Small intestine (tissue), 7 donors: Measurements from ENCODE around the gene A4GALT. TPM values are rescaled to one million over a fixed set of nuclear protein-coding genes. Genes with fewer than 3 reads are reported as not detected.

ENCODE experiments used
- DNase-seq, 2 donors: peaks; one replicate each; pipeline versions ENCODE4 v3.0.0 to v3.0.0-alpha.2; 2013
- FAIRE-seq: peaks from 2 replicates; lab custom pipeline; 2012; peaks lifted over from hg19 to GRCh38; lab: Jason Lieb, UNC
- H3K27ac ChIP-seq, 3 donors: one replicate each; pipeline ENCODE4 v1.5.1; 2013; ENCODE audit warnings: low read length in 2 of 3, mild to moderate bottlenecking in 2 of 3, control low read depth in 1 of 3, inconsistent platforms in 1 of 3, low read depth in 1 of 3, moderate library complexity in 1 of 3
- H3K27me3 ChIP-seq, 3 donors: one replicate each; pipeline ENCODE4 v1.6.1; 2013; ENCODE audit warnings: low read length in 3 of 3, inconsistent platforms in 1 of 3; ENCODE audit not compliant: control insufficient read depth in 3 of 3, insufficient read depth in 3 of 3
- H3K36me3 ChIP-seq, 3 donors: one replicate each; pipeline ENCODE4 v1.6.1; 2013; ENCODE audit warnings: low read length in 3 of 3, inconsistent platforms in 1 of 3, low read depth in 1 of 3, mild to moderate bottlenecking in 1 of 3, moderate library complexity in 1 of 3; ENCODE audit not compliant: control insufficient read depth in 3 of 3, insufficient read depth in 2 of 3
- H3K4me1 ChIP-seq, 3 donors: one replicate each; pipeline ENCODE4 v1.6.1; 2013; ENCODE audit warnings: low read length in 2 of 3, inconsistent platforms in 1 of 3, low read depth in 1 of 3, mild to moderate bottlenecking in 1 of 3, moderate library complexity in 1 of 3; ENCODE audit not compliant: control insufficient read depth in 3 of 3, insufficient read depth in 2 of 3
- H3K4me3 ChIP-seq, 3 donors: one replicate each; pipeline ENCODE4 v1.5.1; 2013; ENCODE audit warnings: low read length in 3 of 3, control low read depth in 1 of 3, inconsistent platforms in 1 of 3, low read depth in 1 of 3, mild to moderate bottlenecking in 1 of 3, moderate library complexity in 1 of 3
- H3K9me3 ChIP-seq, 2 donors: one replicate each; pipeline ENCODE4 v1.6.1; 2013; ENCODE audit warnings: low read depth in 1 of 2, low read length in 1 of 2; ENCODE audit not compliant: control insufficient read depth in 2 of 2, insufficient read depth in 1 of 2
- WGBS, 3 donors: extraction: QIAGEN DNeasy Blood & Tissue Kit; methylation state at CpG; one replicate each; pipeline ENCODE4 v1.1.7; 2013; 5-methylcytosine and 5-hydroxymethylcytosine counted together
- polyA plus RNA-seq, 4 donors: library from polyadenylated mRNA; stranded (reverse) in 3 of 4; unstranded in 1 of 4; fragments of 200-250 nt in 3 of 4; fragments of 120-200 nt in 1 of 4; gene quantifications; one replicate each; pipeline versions ENCODE4 v1.2.1 to v1.2.3, GENCODE V29; 2013
- donor health status: healthy with polysubstance abuse.
- donor health status: control.
- donor health status: control.
- donor health status: Bipolar disorder and iron deficiency.
- donor health status: healthy.

The A4GALT gene
- polyA plus RNA-seq, 4 donors, result 1.1 to 23.0 (median 2.4) TPM

DNA sequence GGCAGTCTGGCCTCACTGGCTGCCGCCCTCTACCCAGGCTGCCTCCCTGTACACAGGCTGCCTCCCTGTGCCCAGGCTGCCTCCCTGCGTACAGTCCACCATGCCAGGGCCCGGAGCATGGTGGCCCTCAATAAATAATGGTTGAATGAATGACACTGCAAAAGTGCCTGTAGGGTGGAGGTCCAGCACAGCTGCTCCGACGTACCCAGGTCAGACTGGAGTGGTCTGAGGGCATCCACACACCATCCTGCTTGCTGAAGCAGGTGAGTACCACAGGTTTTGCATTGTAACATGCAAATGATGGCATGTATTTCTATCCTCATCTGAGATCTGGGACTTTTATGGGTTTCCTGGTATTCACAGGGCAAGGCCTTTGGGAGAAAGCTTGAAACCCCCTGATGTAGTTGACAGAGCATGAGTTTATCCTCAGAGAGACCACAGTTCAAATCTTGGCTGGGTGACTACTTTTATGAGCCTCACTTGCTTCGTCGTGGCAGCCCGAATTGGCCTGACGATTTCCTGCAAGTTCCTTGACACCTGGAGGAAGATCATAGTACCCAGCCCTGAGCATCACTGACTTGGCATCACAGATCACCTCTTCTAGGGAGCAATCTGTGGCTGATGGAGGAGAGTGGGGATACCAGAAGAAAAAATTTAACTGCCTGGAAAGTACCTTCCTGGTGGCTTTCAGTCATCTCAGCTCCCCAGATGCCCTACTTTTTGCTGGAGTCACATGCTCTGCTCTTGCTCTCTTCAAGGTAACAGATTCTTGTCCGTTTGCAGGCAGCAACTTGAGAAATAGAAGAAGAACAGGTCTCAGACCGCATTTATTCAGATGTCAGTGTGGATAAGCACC lies 55.5 kb downstream of the A4GALT start:
- H3K4me1 ChIP-seq, result peaks cover 0 to 3% (median 0%) of the 10 kb centered on the region in 3 donors
- FAIRE-seq (no peak), DNase-seq (no peak)
- 61 to 65% (median 64%) methylated on average over 11 of the region's 11 CpGs for WGBS, 3 donors
- H3K27ac ChIP-seq, result no peak overlapping the region
- H3K4me3 ChIP-seq, result no peak overlapping the region
- peaks cover 0 to 4% (median 0%) of the 10 kb centered on the region in 3 donors for H3K27me3 ChIP-seq
- no peaks in the 10 kb centered on the region for H3K9me3 ChIP-seq
- H3K36me3 ChIP-seq, result no peaks in the 10 kb centered on the region

DNA sequence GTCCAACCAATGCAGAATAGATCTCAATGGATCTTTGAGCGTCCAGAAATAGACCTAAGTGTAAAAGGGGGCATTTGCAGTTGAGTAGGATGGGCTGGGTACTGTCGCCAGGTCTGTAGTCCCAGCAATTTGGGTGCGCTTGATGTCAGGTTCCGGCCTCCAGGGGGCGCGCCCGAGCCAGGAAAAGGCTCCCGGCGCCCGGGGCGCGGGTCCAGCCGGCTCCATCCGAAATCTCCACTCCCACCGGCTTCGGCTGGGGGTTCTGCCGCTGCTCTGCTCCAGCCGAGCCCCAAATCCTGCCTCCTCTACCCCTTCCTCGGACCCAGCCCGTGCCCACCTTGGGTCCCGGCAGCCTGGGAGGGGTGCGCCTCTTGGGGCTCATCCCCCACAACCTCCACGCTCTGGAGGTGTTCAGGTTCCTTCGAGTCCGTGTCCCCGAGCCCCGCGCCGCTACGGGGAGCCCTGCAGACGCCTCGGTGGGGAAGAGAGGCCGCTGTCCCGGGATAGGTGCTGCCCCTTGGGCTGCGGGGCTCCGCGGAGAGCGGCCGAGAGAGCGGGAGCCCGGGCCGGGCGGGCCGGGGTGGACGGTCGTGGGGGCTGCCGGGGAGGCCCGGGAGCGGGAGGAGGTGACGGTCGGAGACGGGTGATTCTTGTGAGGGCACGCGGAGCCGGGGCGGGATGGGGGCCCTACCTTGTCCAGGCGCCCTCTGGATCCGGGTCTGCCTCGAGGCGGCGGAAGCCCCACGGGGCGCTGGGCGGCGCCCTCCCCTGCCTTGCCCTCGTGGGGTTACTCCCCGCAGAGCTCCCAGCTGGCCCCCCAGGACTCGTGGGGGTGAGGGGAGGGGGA lies 58.5 kb downstream of the A4GALT start:
- FAIRE-seq, result no peak
- peaks cover 0 to 3% (median 0%) of the 10 kb centered on the region in 3 donors for H3K4me1 ChIP-seq
- H3K36me3 ChIP-seq, result no peaks in the 10 kb centered on the region
- H3K4me3 ChIP-seq, result peak overlapping the region; percentile 9 to 66 (median 43)
- DNase-seq, result peak; percentile 60 to 86
- WGBS, 3 donors, result 2 to 4% (median 3%) methylated on average over 32 to 68 of the region's 68 CpGs
- no peak overlapping the region for H3K27ac ChIP-seq
- H3K9me3 ChIP-seq, result no peaks in the 10 kb centered on the region
- peaks cover 0 to 4% (median 0%) of the 10 kb centered on the region in 3 donors for H3K27me3 ChIP-seq

DNA sequence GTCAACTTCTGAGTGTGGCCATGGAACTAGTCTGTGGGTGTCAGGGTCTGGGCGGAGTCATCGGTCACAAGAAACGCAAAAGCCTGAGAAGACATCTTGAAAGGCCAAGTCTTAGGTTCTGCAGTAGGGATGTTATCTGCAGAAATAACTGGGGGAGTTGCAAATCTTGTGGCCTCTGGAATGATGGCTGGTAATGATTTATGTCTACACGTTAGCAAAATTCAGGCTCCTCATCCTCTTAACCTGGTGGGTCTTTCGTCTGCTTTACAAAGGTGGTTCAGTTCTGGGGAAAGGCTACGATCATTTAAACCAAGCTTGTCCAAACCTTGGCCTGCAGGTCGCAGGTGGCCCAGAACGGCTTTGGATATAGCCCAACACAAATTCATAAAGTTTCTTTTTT lies 64.1 kb downstream of the A4GALT start:
- H3K27ac ChIP-seq, result no peak overlapping the region
- no peak overlapping the region for H3K4me3 ChIP-seq
- peaks cover 0 to 10% (median 0%) of the 10 kb centered on the region in 3 donors for H3K4me1 ChIP-seq
- FAIRE-seq (no peak), DNase-seq (no peak)
- H3K36me3 ChIP-seq, result no peaks in the 10 kb centered on the region
- no peaks in the 10 kb centered on the region for H3K9me3 ChIP-seq
- WGBS, 3 donors, result 87 to 95% (median 92%) methylated on average over 8 of the region's 8 CpGs
- H3K27me3 ChIP-seq, result no peaks in the 10 kb centered on the region

DNA sequence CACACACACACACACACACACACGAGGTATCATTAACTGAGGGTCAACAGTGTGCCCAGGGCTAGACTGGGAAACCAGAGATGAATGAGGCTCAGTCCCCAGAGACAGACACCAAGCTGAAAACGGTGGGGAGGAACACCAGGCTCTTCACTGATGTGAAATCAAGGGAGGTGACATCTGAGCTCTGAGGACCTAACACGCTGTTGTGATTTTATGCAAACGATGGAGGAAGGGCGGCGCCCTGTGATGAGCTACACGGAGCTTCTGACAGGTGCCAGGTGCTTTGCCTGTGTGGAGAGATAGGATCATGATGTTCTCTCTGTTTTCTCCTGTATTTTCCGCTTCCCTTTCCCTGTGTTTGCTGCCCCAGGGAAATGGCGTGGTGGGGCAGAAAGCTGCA lies 65.0 kb downstream of the A4GALT start:
- no peak for FAIRE-seq
- Histone ChIP-seq H3K9me3 (no peaks in the 10 kb centered on the region), H3K27me3 (no peaks in the 10 kb centered on the region), H3K27ac (no peak overlapping the region), H3K36me3 (no peaks in the 10 kb centered on the region), H3K4me1 (peaks cover 0 to 10% (median 0%) of the 10 kb centered on the region in 3 donors), H3K4me3 (no peak overlapping the region)
- WGBS, 3 donors, result 52 to 65% (median 63%) methylated on average over 9 of the region's 9 CpGs
- no peak for DNase-seq

DNA sequence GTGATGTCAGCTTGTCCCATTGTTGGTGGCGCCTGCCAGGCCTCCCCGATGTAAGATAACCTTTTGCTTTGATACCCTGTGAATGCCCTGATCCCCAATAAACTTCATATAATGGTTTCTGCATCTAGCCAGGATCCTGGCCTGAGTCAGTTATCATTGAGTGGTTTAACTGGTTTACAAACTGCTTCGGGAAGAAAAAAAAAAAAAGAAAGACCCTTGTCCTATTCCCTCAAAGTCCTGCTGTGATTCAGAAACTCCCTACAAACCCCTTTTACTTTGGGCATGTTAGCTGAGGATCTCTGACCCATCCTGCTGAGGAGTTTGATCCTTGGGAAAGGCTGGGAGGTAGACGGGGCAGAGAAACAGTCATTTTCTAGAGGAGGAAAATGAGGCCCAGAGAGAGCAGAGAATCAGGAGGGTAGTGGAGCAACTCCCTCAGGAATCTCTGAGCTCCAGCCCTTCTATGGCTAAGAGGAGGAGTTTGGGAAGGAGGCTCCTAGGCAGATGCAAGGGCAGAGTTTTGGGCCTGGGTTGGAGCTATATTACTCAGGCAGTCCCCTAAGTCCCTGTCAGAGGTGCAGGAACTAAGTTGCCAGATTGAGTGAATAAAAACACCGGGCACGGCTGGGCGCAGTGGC lies 66.1 kb downstream of the A4GALT start:
- Histone ChIP-seq H3K36me3 (no peaks in the 10 kb centered on the region), H3K4me1 (peaks cover 0 to 15% (median 0%) of the 10 kb centered on the region in 3 donors), H3K27me3 (no peaks in the 10 kb centered on the region), H3K4me3 (no peak overlapping the region), H3K27ac (peak overlapping the region in 1 of 3 donors; percentile 17), H3K9me3 (no peaks in the 10 kb centered on the region)
- no peak for FAIRE-seq
- WGBS, 3 donors, result 60 to 78% (median 69%) methylated on average over 7 of the region's 7 CpGs
- peak in 1 of 2 donors; percentile 45 for DNase-seq

DNA sequence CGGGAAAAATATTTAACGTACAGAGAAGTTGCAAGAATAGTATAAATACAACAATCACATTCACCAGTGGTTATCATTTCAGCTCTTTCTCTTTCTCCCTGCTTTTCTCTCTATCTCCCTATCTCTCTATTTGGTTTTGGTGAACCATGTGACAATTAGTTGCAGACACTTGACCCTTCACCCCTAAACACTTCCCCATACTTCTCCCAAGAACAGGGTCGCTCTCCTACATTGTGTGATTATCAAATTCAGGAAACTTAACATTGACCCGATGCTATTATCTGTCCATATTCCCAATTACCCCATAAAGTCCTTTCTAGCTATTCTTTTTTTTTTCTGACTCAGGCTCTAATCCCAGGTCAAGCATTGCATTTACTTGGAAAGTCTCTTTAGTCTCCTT lies 66.7 kb downstream of the A4GALT start:
- no peaks in the 10 kb centered on the region for H3K36me3 ChIP-seq
- no peak overlapping the region for H3K27ac ChIP-seq
- no peak overlapping the region for H3K4me3 ChIP-seq
- H3K4me1 ChIP-seq, result peaks cover 0 to 16% (median 0%) of the 10 kb centered on the region in 3 donors
- H3K9me3 ChIP-seq, result no peaks in the 10 kb centered on the region
- no peak for DNase-seq
- H3K27me3 ChIP-seq, result no peaks in the 10 kb centered on the region
- no peak for FAIRE-seq
- 56 to 73% (median 69%) methylated on average over 4 of the region's 4 CpGs for WGBS, 3 donors

DNA sequence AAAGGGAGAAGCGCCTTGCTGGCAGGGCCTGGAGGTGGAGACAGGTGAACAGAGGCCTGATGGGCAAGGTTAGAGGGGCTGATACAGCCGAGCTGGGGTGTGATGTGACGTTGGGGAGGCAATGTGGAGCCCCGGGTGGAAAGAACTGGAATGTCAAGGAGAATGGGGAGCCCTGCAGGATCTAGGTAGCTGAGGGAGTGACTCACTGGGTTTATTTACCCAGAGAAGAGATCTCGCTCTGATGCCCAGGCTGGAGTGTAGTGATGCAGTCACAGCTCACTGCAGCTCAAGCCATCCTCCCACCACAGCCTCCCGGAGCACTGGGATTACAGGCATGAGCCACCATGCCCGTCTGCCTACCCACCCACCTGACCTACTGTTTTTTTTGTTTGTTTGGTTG lies 69.5 kb downstream of the A4GALT start:
- Histone ChIP-seq H3K9me3 (no peaks in the 10 kb centered on the region), H3K36me3 (peaks cover 0 to 15% (median 0%) of the 10 kb centered on the region in 3 donors), H3K4me3 (no peak overlapping the region), H3K4me1 (peaks cover 1 to 40% (median 10%) of the 10 kb centered on the region in 3 donors), H3K27me3 (no peaks in the 10 kb centered on the region), H3K27ac (no peak overlapping the region)
- WGBS, 3 donors, result 65 to 79% (median 71%) methylated on average over 7 of the region's 7 CpGs
- DNase-seq, result no peak
- FAIRE-seq, result no peak
